PC-9 (cell line): ENCODE data around the gene IGF2R.

Experiments
- EZH2 ChIP-seq: fragments of 200-600 bp; sonication (generic); IDR thresholded peaks from 2 replicates; pipeline ENCODE4 v1.8.0; 2017; ENCODE audit warnings: antibody characterized with exemption, low read depth
- TF ChIP-seq, protein P1 (sequence below): fragments of 200-600 bp; sonication (generic); conservative IDR thresholded peaks from 2 replicates; pipeline ENCODE4 v1.6.1; 2017; ENCODE audit warnings: mixed run types, antibody characterized with exemption, mild to moderate bottlenecking, moderate library complexity

DNA sequence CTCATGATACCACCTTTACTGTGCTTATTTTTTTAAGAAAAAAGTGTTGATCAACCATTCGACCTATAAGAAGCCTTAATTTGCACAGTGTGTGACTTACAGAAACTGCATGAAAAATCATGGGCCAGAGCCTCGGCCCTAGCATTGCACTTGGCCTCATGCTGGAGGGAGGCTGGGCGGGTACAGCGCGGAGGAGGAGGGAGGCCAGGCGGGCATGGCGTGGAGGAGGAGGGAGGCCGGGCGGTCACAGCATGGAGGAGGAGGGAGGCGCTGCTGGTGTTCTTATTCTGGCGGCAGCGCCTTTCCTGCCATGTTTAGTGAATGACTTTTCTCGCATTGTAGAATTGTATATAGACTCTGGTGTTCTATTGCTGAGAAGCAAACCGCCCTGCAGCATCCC lies 137.1 kb downstream of the IGF2R start:
- TF ChIP-seq, protein P1, sequence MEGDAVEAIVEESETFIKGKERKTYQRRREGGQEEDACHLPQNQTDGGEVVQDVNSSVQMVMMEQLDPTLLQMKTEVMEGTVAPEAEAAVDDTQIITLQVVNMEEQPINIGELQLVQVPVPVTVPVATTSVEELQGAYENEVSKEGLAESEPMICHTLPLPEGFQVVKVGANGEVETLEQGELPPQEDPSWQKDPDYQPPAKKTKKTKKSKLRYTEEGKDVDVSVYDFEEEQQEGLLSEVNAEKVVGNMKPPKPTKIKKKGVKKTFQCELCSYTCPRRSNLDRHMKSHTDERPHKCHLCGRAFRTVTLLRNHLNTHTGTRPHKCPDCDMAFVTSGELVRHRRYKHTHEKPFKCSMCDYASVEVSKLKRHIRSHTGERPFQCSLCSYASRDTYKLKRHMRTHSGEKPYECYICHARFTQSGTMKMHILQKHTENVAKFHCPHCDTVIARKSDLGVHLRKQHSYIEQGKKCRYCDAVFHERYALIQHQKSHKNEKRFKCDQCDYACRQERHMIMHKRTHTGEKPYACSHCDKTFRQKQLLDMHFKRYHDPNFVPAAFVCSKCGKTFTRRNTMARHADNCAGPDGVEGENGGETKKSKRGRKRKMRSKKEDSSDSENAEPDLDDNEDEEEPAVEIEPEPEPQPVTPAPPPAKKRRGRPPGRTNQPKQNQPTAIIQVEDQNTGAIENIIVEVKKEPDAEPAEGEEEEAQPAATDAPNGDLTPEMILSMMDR: no peak
- no peak for TF ChIP-seq EZH2
